Loucy (cell line): ENCODE data around the gene PPP1R27.

Source experiments
- H2AFZ ChIP-seq: fragments of 200-600 bp; sonication (generic); 2 replicates; pipeline ENCODE4 v1.6.0; 2016; ENCODE audit warnings: antibody characterized with exemption, mild to moderate bottlenecking, low read length, moderate library complexity
- H3F3A ChIP-seq: fragments of 200-600 bp; 2 replicates; pipeline ENCODE4 v1.6.0; 2016; ENCODE audit warnings: antibody characterized with exemption, low read depth, mild to moderate bottlenecking
- H3K27me3 ChIP-seq: fragments of 200-600 bp; sonication (generic); 2 replicates; pipeline ENCODE4 v1.6.1; 2014; ENCODE audit warnings: low read length, mild to moderate bottlenecking; ENCODE audit not compliant: insufficient read depth, poor library complexity, severe bottlenecking
- H3K36me3 ChIP-seq: fragments of 200-600 bp; sonication (generic); 2 replicates; pipeline ENCODE4 v1.6.1; 2016; ENCODE audit warnings: low read length; ENCODE audit not compliant: insufficient read depth
- H3K4me1 ChIP-seq: fragments of 200-600 bp; sonication (generic); 2 replicates; pipeline ENCODE4 v1.5.1; 2014; ENCODE audit warnings: low read length, mild to moderate bottlenecking; ENCODE audit not compliant: insufficient read depth, poor library complexity, severe bottlenecking
- H3K4me2 ChIP-seq: fragments of 200-600 bp; sonication (generic); 2 replicates; pipeline ENCODE4 v1.6.0; 2014; ENCODE audit warnings: antibody characterized with exemption, low read length, low read depth, mild to moderate bottlenecking; ENCODE audit not compliant: poor library complexity, severe bottlenecking
- H3K4me3 ChIP-seq: fragments of 200-600 bp; sonication (generic); 2 replicates; pipeline ENCODE4 v1.5.1; 2014; ENCODE audit warnings: low read length, mild to moderate bottlenecking, mixed read lengths; ENCODE audit not compliant: poor library complexity, severe bottlenecking
- H3K79me2 ChIP-seq: fragments of 200-600 bp; sonication (generic); 2 replicates; pipeline ENCODE4 v1.6.1; 2014; ENCODE audit warnings: low read length; ENCODE audit not compliant: insufficient read depth
- H3K9ac ChIP-seq: fragments of 200-600 bp; sonication (generic); 2 replicates; pipeline ENCODE4 v1.6.0; 2014; ENCODE audit warnings: mild to moderate bottlenecking, low read depth, low read length, moderate library complexity; ENCODE audit not compliant: poor library complexity, severe bottlenecking
- H3K9me2 ChIP-seq: fragments of 200-600 bp; sonication (generic); replicated peaks from 2 replicates; pipeline ENCODE4 v1.6.1; 2016; ENCODE audit warnings: low read depth, low read length, mixed read lengths
- H3K9me3 ChIP-seq: fragments of 200-600 bp; sonication (generic); 2 replicates; pipeline ENCODE4 v1.6.1; 2014; ENCODE audit warnings: mild to moderate bottlenecking, antibody characterized with exemption, low read length, low read depth; ENCODE audit not compliant: insufficient read depth
- H4K20me1 ChIP-seq: fragments of 200-600 bp; sonication (generic); 2 replicates; pipeline ENCODE4 v1.6.0; 2014; ENCODE audit warnings: antibody characterized with exemption, low read length, mild to moderate bottlenecking; ENCODE audit not compliant: insufficient read depth, poor library complexity, severe bottlenecking
- EZH2phosphoT487 ChIP-seq: fragments of 200-600 bp; IDR thresholded peaks from 2 replicates; pipeline ENCODE4 v1.6.1; 2018; ENCODE audit warnings: antibody characterized with exemption, mild to moderate bottlenecking, moderate library complexity, borderline replicate concordance
- TF ChIP-seq, protein P1 (sequence below): fragments of 200-600 bp; sonication (generic); conservative IDR thresholded peaks from 2 replicates; pipeline ENCODE4 v1.5.1; 2014; ENCODE audit warnings: mild to moderate bottlenecking, antibody characterized with exemption, low read length

The PPP1R27 gene, protein sequence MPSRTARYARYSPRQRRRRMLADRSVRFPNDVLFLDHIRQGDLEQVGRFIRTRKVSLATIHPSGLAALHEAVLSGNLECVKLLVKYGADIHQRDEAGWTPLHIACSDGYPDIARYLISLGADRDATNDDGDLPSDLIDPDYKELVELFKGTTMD

DNA sequence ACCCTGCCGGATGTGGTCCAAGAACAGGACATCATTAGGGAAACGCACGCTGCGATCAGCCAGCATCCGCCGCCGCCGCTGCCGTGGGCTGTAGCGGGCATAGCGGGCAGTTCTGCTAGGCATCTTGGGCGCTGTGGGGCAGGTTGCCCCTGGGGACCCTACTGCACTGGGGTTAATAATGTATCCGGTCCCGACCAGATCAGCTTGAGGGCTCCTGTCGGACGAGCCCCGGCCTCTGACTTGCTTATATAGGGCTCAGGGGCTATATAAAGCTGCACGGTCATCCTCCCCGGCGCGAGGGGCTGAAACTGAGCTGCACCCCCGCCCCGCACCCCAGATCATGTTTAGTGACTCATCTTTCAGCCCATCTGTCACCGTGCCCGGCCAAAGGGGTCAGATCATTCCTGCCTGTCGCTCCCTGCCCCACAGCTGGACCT, at the start of gene PPP1R27:
Gene PPP1R27, minus strand, starts transcription at position 220 of the 437 bp plus-strand sequence. Its CDS starts 97 bp downstream, at position 123.
- H4K20me1 ChIP-seq: no peaks in the 10 kb centered on the region
- peak within 1 kb of the TSS; percentile 92 for H3K4me3 ChIP-seq
- H3F3A ChIP-seq: no peaks in the 10 kb centered on the region
- TF ChIP-seq EZH2phosphoT487: no peak
- TF ChIP-seq, protein P1, sequence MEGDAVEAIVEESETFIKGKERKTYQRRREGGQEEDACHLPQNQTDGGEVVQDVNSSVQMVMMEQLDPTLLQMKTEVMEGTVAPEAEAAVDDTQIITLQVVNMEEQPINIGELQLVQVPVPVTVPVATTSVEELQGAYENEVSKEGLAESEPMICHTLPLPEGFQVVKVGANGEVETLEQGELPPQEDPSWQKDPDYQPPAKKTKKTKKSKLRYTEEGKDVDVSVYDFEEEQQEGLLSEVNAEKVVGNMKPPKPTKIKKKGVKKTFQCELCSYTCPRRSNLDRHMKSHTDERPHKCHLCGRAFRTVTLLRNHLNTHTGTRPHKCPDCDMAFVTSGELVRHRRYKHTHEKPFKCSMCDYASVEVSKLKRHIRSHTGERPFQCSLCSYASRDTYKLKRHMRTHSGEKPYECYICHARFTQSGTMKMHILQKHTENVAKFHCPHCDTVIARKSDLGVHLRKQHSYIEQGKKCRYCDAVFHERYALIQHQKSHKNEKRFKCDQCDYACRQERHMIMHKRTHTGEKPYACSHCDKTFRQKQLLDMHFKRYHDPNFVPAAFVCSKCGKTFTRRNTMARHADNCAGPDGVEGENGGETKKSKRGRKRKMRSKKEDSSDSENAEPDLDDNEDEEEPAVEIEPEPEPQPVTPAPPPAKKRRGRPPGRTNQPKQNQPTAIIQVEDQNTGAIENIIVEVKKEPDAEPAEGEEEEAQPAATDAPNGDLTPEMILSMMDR: no peak
- H3K79me2 ChIP-seq: peaks cover 34% of the 10 kb centered on the region
- no peaks in the 10 kb centered on the region for H3K27me3 ChIP-seq
- H3K9me2 ChIP-seq: no peaks in the 10 kb centered on the region
- H3K4me1 ChIP-seq: peaks cover 17% of the 10 kb centered on the region
- H3K9me3 ChIP-seq: no peaks in the 10 kb centered on the region
- H3K9ac ChIP-seq: peak within 1 kb of the TSS; percentile 98
- no peaks in the 10 kb centered on the region for H3K36me3 ChIP-seq
- H2AFZ ChIP-seq: no peak within 1 kb of the TSS; the same call in 1 of the 2 replicates
- peak within 1 kb of the TSS; percentile 89 for H3K4me2 ChIP-seq

DNA sequence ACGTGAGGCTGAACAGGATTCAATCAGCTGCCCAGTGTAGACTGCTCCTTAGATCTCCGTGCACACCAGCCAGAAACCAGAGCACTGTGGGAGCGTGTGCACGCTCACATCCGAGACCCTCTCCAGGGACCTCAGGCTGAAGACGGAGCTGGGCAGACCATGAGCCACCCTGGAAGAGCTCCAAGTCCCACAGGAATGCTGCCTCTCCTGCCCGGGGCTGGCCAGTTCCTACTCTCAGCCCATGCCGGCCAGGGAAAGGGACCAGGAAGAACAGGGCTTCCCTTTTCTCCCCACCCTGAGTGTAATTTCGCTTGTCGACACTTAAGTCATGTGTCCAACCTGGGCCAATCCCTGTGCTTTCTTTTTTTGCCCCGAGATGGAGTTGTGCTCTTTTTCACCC, 49.7 kb upstream of the PPP1R27 start:
- Histone ChIP-seq H3K79me2 (peaks cover 65% of the 10 kb centered on the region), H2AFZ (no peak overlapping the region), H3K4me3 (no peak overlapping the region), H3K4me1 (peaks cover 11% of the 10 kb centered on the region), H3K9ac (no peak overlapping the region), H3K4me2 (no peak overlapping the region), H3F3A (no peaks in the 10 kb centered on the region), H4K20me1 (peaks cover 43% of the 10 kb centered on the region), H3K27me3 (no peaks in the 10 kb centered on the region), H3K36me3 (peaks cover 65% of the 10 kb centered on the region), H3K9me2 (no peaks in the 10 kb centered on the region), H3K9me3 (no peaks in the 10 kb centered on the region)
- TF ChIP-seq, protein P1: no peak
- TF ChIP-seq EZH2phosphoT487: no peak

DNA sequence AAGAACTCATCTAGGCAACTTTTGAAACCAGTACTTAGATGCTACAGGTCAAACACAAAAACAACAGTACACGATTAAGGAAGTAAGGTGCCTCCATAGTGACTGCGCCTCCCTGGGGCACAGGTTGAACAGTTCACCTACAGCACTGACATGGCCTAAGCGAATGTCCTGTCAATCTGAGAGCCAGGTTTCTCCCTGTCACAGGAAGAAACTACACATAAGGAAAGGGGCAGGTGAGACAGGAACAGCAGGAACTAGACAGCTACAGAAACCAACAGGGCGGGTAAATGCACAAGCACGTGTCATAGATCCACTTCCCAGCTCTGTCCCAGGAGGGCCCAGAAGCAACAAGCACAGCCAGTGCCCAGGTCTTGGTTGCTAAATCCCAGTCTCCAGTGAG, 44.3 kb upstream of the PPP1R27 start:
- Histone ChIP-seq H3K36me3 (peaks cover 29% of the 10 kb centered on the region; the same call in 1 of the 2 replicates), H3K4me3 (no peak overlapping the region), H3K4me2 (no peak overlapping the region), H3K9me3 (no peaks in the 10 kb centered on the region), H3K27me3 (no peaks in the 10 kb centered on the region), H3F3A (peaks cover 2% of the 10 kb centered on the region; the same call in 1 of the 2 replicates), H4K20me1 (no peaks in the 10 kb centered on the region), H3K79me2 (peaks cover 16% of the 10 kb centered on the region; the same call in 1 of the 2 replicates), H3K9me2 (no peaks in the 10 kb centered on the region), H3K4me1 (no peaks in the 10 kb centered on the region), H3K9ac (peak overlapping the region; percentile 27), H2AFZ (no peak overlapping the region)
- TF ChIP-seq, protein P1: no peak
- no peak for TF ChIP-seq EZH2phosphoT487
